Neuronal stem cell (in vitro differentiated cells): ENCODE measurements around the gene PPFIA1.

ENCODE experiments used
- DNase-seq: peaks from one replicate; pipeline ENCODE4 v3.0.0-alpha.2; 2013; ENCODE audit warnings: low spot score
- H2AFZ ChIP-seq: one replicate; pipeline ENCODE4 v1.6.1; 2013; ENCODE audit warnings: mild to moderate bottlenecking, low read length, inconsistent platforms
- H2AK5ac ChIP-seq: 2 replicates; pipeline ENCODE4 v1.6.1; 2013; ENCODE audit warnings: low read depth, mild to moderate bottlenecking, inconsistent platforms, low read length, moderate library complexity, mixed read lengths
- H2BK120ac ChIP-seq: 2 replicates; pipeline ENCODE4 v1.6.1; 2013; ENCODE audit warnings: low read depth, mild to moderate bottlenecking, inconsistent platforms, low read length, moderate library complexity, mixed read lengths
- H2BK12ac ChIP-seq: one replicate; pipeline ENCODE4 v1.6.1; 2013; ENCODE audit warnings: low read length, inconsistent platforms
- H2BK15ac ChIP-seq: 2 replicates; pipeline ENCODE4 v1.6.1; 2013; ENCODE audit warnings: mild to moderate bottlenecking, low read length, inconsistent platforms, mixed read lengths
- H2BK5ac ChIP-seq: one replicate; pipeline ENCODE4 v1.6.1; 2013; ENCODE audit warnings: inconsistent platforms, mild to moderate bottlenecking, low read length, moderate library complexity
- H3K14ac ChIP-seq: one replicate; pipeline ENCODE4 v1.6.1; 2013; ENCODE audit warnings: low read length, inconsistent platforms
- H3K18ac ChIP-seq: 2 replicates; pipeline ENCODE4 v1.6.1; 2013; ENCODE audit warnings: low read length, inconsistent platforms
- H3K23ac ChIP-seq: 2 replicates; pipeline ENCODE4 v1.6.1; 2013; ENCODE audit warnings: low read depth, mild to moderate bottlenecking, mixed read lengths, low read length, inconsistent platforms; ENCODE audit not compliant: poor library complexity
- H3K27ac ChIP-seq: replicated peaks from 3 replicates; pipeline ENCODE4 v1.5.1; 2013; ENCODE audit warnings: low read length, inconsistent platforms
- H3K27me3 ChIP-seq, 3 experiments: 2 replicates each; pipeline ENCODE4 v1.6.1; 2013; ENCODE audit warnings: low read length in 3 of 3, mild to moderate bottlenecking in 2 of 3, inconsistent platforms in 1 of 3, low read depth in 1 of 3, mixed read lengths in 1 of 3, moderate library complexity in 1 of 3; ENCODE audit not compliant: control insufficient read depth in 3 of 3, insufficient read depth in 3 of 3
- H3K36me3 ChIP-seq, 2 donors: replicated peaks in 1 of 2; 2 replicates each; pipeline ENCODE4 v1.6.1; 2013; ENCODE audit warnings: low read length in 2 of 2; ENCODE audit not compliant: control insufficient read depth in 2 of 2, insufficient read depth in 2 of 2
- H3K4ac ChIP-seq: 2 replicates; pipeline ENCODE4 v1.6.1; 2013; ENCODE audit warnings: inconsistent platforms, mild to moderate bottlenecking, low read length, moderate library complexity
- H3K4me1 ChIP-seq, 2 donors: 1 replicate in 1 of 2; 2 replicates in 1 of 2; pipeline ENCODE4 v1.6.1; 2013; ENCODE audit warnings: low read length in 2 of 2, low read depth in 1 of 2; ENCODE audit not compliant: control insufficient read depth in 2 of 2, insufficient read depth in 1 of 2
- H3K4me2 ChIP-seq: one replicate; pipeline ENCODE4 v1.6.1; 2013; ENCODE audit warnings: mild to moderate bottlenecking, low read length, inconsistent platforms; ENCODE audit not compliant: insufficient read depth, poor library complexity, severe bottlenecking
- H3K4me3 ChIP-seq, 2 donors: 2 replicates each; pipeline ENCODE4 v1.5.1; 2013; ENCODE audit warnings: low read length in 2 of 2, mild to moderate bottlenecking in 2 of 2, inconsistent platforms in 1 of 2, moderate library complexity in 1 of 2
- H3K79me1 ChIP-seq: one replicate; pipeline ENCODE4 v1.6.1; 2013; ENCODE audit warnings: low read depth, mild to moderate bottlenecking, inconsistent platforms, low read length, moderate library complexity
- H3K9ac ChIP-seq: one replicate; pipeline ENCODE4 v1.6.1; 2013; ENCODE audit warnings: mild to moderate bottlenecking, low read depth, low read length, inconsistent platforms; ENCODE audit not compliant: poor library complexity
- H3K9me3 ChIP-seq, 2 donors: replicated peaks in 1 of 2; 2 replicates each; pipeline versions ENCODE3 to v1.6.1; 2013; ENCODE audit warnings: low read length in 2 of 2, mild to moderate bottlenecking in 2 of 2, inconsistent platforms in 1 of 2, low read depth in 1 of 2, mixed read lengths in 1 of 2, moderate library complexity in 1 of 2; ENCODE audit not compliant: control insufficient read depth in 2 of 2, insufficient read depth in 1 of 2
- H4K8ac ChIP-seq: one replicate; pipeline ENCODE4 v1.6.1; 2013; ENCODE audit warnings: low read depth, mild to moderate bottlenecking, inconsistent platforms, low read length, moderate library complexity
- H4K91ac ChIP-seq: one replicate; pipeline ENCODE4 v1.6.1; 2013; ENCODE audit warnings: low read length, low read depth, mild to moderate bottlenecking, inconsistent platforms; ENCODE audit not compliant: poor library complexity
- WGBS, 2 donors: extraction: QIAGEN DNeasy Blood & Tissue Kit; methylation state at CpG; one replicate each; pipeline ENCODE4 v1.1.7; 2013; ENCODE audit warnings: missing lambda C conversion rate in 2 of 2, mixed read lengths in 1 of 2; ENCODE audit not compliant: insufficient read length in 2 of 2, insufficient replicate concordance in 1 of 2; ENCODE audit errors: extremely low coverage in 2 of 2; 5-methylcytosine and 5-hydroxymethylcytosine counted together

The PPFIA1 gene

GRCh38 chr11:70278994-70279393 lies 8.5 kb downstream of the PPFIA1 start:
- H4K8ac ChIP-seq: no peak overlapping the region
- no peak overlapping the region for H3K9ac ChIP-seq
- no peaks in the 10 kb centered on the region for H3K9me3 ChIP-seq
- H2BK5ac ChIP-seq: no peak overlapping the region
- H3K4me1 ChIP-seq: no peaks in the 10 kb centered on the region
- H3K27ac ChIP-seq: no peak overlapping the region
- no peak overlapping the region for H3K4me3 ChIP-seq
- no peak overlapping the region for H2BK15ac ChIP-seq
- no peak for DNase-seq
- H3K4me2 ChIP-seq: no peak overlapping the region
- peaks cover 9% of the 10 kb centered on the region for H3K79me1 ChIP-seq
- WGBS, 2 donors: no CpG with 5 or more reads among the region's 8 CpGs
- H3K27me3 ChIP-seq: no peaks in the 10 kb centered on the region
- H3K36me3 ChIP-seq: peaks cover 18 to 88% of the 10 kb centered on the region in 2 donors
- H2BK12ac ChIP-seq: no peak overlapping the region
- H2AK5ac ChIP-seq: no peak overlapping the region
- no peak overlapping the region for H3K23ac ChIP-seq
- H3K4ac ChIP-seq: no peak overlapping the region
- no peak overlapping the region for H2BK120ac ChIP-seq
- H3K18ac ChIP-seq: no peak overlapping the region
- no peak overlapping the region for H2AFZ ChIP-seq
- no peak overlapping the region for H3K14ac ChIP-seq
- no peak overlapping the region for H4K91ac ChIP-seq

DNA sequence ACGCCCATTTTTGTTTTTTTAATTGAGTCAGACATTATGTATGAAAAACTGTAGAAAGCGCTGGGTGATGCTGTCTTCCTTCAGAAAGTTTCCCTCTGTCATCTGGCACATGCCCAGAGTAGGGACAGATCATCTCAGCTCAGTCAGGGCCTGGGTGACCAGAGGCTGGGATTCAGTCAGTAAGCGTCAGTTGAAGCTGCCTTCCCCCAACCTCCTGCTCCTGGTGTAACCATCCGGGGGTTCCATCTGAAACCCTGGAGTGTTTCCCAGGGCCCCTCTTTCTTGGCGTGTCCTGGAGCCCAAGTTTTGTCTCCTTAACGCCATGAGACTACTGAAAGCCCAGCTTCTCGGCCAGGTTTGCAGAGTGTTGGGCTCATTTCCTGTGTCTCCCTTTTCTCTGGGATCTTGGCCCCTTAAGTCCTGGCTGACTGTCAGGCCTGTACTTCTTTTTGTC lies 10.7 kb downstream of the PPFIA1 start:
- Histone ChIP-seq H3K27ac (no peak overlapping the region), H3K18ac (no peak overlapping the region), H3K79me1 (peaks cover 9% of the 10 kb centered on the region), H3K9me3 (no peaks in the 10 kb centered on the region), H3K14ac (no peak overlapping the region), H2BK120ac (no peak overlapping the region), H3K4ac (no peak overlapping the region), H2BK15ac (no peak overlapping the region), H3K4me1 (no peaks in the 10 kb centered on the region), H3K27me3 (no peaks in the 10 kb centered on the region), H3K9ac (no peak overlapping the region), H2BK5ac (no peak overlapping the region), H3K4me2 (no peak overlapping the region), H4K91ac (no peak overlapping the region), H3K4me3 (no peak overlapping the region), H4K8ac (no peak overlapping the region), H3K23ac (no peak overlapping the region), H2AFZ (no peak overlapping the region), H2BK12ac (no peak overlapping the region), H2AK5ac (no peak overlapping the region), H3K36me3 (peaks cover 26 to 86% of the 10 kb centered on the region in 2 donors)
- no CpG with 5 or more reads among the region's 7 CpGs for WGBS, 2 donors
- no peak for DNase-seq

DNA sequence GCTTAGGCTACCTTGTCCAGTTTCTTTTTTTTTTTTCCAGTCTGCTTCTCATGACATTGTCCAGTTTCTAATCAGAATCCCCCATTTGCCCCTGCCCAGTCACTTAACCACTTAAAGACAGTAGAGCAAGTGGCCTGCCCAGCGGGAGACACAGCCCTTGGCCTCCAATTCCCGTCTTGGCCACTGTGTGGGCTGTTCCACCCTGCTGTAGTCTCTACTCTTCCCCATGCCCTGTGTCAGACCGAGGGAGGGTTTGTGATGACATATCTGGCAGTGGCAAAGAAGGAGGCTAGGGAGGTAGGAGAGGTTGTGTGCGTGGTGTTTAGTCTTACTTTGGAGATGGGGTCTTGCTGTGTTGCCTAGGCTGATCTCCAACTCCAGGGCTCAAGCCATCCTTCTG lies 11.5 kb downstream of the PPFIA1 start:
- no peak for DNase-seq
- Histone ChIP-seq H2BK12ac (no peak overlapping the region), H3K4me3 (no peak overlapping the region), H3K23ac (no peak overlapping the region), H3K18ac (no peak overlapping the region), H3K36me3 (peaks cover 27 to 88% of the 10 kb centered on the region in 2 donors), H4K91ac (no peak overlapping the region), H2AK5ac (no peak overlapping the region), H3K14ac (no peak overlapping the region), H3K27me3 (no peaks in the 10 kb centered on the region), H3K79me1 (peaks cover 9% of the 10 kb centered on the region), H3K9ac (no peak overlapping the region), H3K27ac (no peak overlapping the region), H4K8ac (no peak overlapping the region), H2AFZ (no peak overlapping the region), H2BK5ac (no peak overlapping the region), H3K4me1 (no peaks in the 10 kb centered on the region), H3K4ac (no peak overlapping the region), H3K4me2 (no peak overlapping the region), H3K9me3 (no peaks in the 10 kb centered on the region), H2BK15ac (no peak overlapping the region), H2BK120ac (no peak overlapping the region)
- no CpG with 5 or more reads among the region's 4 CpGs for WGBS, 2 donors

- H3K36me3 ChIP-seq: peaks cover 22 to 89% of the 10 kb centered on the region in 2 donors
- H3K9me3 ChIP-seq: no peaks in the 10 kb centered on the region
- no peak overlapping the region for H3K27ac ChIP-seq
- no peak overlapping the region for H3K4me2 ChIP-seq
- H2BK15ac ChIP-seq: no peak overlapping the region
- H2BK5ac ChIP-seq: no peak overlapping the region
- H2AK5ac ChIP-seq: no peak overlapping the region
- H2BK120ac ChIP-seq: no peak overlapping the region
- no peak for DNase-seq
- no CpG with 5 or more reads among the region's 6 CpGs for WGBS, 2 donors
- H2BK12ac ChIP-seq: no peak overlapping the region
- no peak overlapping the region for H3K9ac ChIP-seq
- no peak overlapping the region for H3K4me3 ChIP-seq
- no peak overlapping the region for H3K18ac ChIP-seq
- H3K14ac ChIP-seq: no peak overlapping the region
- no peak overlapping the region for H4K91ac ChIP-seq
- H3K4me1 ChIP-seq: peaks cover 0 to 2% of the 10 kb centered on the region in 2 donors
- H3K23ac ChIP-seq: no peak overlapping the region
- no peak overlapping the region for H2AFZ ChIP-seq
- no peak overlapping the region for H3K4ac ChIP-seq
- no peaks in the 10 kb centered on the region for H3K27me3 ChIP-seq
- peaks cover 5% of the 10 kb centered on the region for H3K79me1 ChIP-seq
- no peak overlapping the region for H4K8ac ChIP-seq
Observed at GRCh38 chr11:70288721-70289120, 18.2 kb downstream of the PPFIA1 start.
